M059J (cell line): ENCODE data around the gene ARMC12. TPM values are rescaled to one million over a fixed set of nuclear protein-coding genes. Genes with fewer than 3 reads are reported as not detected.

Experiments used
- DNase-seq: peaks from one replicate; pipeline ENCODE4 v3.0.0-alpha.2; 2012; ENCODE audit warnings: low read depth
- total RNA-seq: library from RNA; depleted of rRNA; stranded (reverse); fragments of >200 nt; shearing (Covaris generic); gene quantifications from 2 replicates; pipeline ENCODE4 v1.2.3, GENCODE V29; 2014

The ARMC12 gene
- total RNA-seq, 1 experiment from 2014 or later: 0.22 TPM

GRCh38 chr6:35775031-35775430 lies 38.2 kb downstream of the ARMC12 start:
- DNase-seq: no peak

GRCh38 chr6:35776364-35777215 lies 39.8 kb downstream of the ARMC12 start, which contains the start of gene CLPSL2:
CLPSL2 (plus strand) TSS chr6:35776598; CDS start chr6:35776619, 21 bp downstream.
- DNase-seq: peak; percentile 30

DNA sequence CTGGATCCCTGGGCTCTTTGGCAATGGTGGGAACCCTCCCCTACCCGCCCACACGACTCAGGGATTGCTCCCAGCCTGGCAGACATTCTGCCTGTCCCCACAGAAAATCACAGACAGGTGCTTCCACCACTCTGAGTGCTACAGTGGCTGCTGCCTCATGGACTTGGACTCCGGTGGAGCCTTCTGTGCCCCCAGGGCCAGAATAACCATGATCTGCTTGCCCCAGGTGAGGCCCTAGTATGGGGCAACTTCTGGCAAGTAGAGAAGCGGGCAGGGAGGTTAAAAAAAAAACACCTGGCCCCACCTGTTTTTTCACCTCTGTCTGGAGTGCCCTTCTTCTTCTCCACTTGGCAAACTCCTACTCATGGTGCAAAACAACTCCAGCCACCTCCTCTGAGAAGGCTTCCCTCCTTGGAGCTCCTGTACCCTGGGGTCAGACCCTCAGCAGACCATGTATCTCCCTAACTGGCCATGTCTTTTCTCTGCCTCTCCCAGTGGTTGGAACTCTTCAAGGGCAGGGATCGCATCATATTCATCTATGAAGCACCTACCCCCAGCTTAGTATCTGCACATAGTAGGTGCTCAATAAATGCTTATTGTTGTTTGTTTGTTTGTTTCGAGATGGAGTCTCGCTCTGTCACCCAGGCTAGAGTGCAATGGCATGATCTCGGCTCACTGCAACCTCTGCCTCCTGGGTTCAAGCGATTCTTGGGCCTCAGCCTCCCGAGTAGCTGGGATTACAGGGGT lies 40.7 kb downstream of the ARMC12 start:
- no peak for DNase-seq

- DNase-seq: no peak
These were observed 41.6 kb downstream of the ARMC12 start for GRCh38 chr6:35778437-35778836.

DNA sequence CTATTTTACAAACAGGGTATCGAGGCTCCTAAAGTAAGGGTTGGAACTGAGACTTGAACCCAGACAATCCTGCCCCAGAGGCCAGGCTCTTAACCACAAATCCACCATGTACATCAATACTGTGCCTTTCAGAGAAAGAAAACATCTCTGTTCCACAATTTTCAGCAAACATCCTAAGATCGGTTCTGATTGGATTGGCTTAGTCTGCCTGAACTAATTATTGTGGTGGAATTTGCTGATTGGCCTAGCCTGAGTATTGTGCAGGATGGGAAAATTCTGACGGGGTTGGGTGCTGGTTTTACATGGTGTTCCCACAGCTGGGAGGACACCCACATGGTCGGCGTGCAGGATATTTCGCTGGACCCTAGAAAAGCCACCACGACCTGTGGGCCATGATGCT lies 43.9 kb downstream of the ARMC12 start, which contains the start of gene CLPSL1:
Gene CLPSL1 (plus strand): TSS at position 301 of the 400 bp plus-strand sequence. CDS start 92 bp downstream, at position 393.
- DNase-seq: no peak

DNA sequence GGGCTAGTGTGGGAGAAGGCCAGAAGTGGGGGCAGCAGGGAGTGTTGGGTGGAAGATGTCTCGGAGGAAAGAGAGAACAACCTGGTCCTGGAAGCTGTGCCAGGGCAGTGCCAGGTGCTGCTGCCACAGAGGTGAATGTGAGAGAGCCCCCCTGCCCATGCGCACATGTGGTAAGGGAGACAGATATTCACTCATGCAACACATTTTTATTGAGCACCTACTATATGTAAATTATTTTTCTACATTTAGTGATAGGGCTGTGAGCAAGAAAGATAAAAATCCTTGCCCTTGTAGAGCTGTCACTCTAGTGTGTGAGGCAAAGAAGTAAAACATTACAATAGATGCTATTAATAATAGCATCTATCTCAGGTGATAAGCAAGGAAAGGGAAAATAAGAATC lies 44.5 kb downstream of the ARMC12 start:
- DNase-seq: no peak

GRCh38 chr6:35782424-35782823 lies 45.6 kb downstream of the ARMC12 start:
- DNase-seq: peak; percentile 48

DNA sequence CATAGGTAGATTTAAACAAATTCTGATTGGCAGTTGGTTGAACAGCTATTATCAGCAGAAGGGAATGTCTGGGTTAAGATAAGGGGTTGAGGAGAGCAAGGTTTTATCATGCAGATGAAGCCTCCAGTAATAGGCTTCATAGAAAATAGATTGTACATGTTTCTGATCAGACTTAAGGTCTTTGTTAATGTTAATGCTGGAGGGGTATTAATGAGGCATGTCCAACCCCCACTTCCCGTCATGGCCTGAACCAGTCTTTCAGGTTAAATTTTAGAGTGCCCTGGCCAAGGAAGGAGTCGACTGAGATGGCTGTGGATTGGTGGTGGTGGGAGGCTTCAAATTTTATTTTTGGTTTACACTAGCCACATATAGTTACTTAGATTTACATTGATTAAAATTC lies 47.4 kb downstream of the ARMC12 start:
- no peak for DNase-seq

GRCh38 chr6:35786272-35786671 lies 49.4 kb downstream of the ARMC12 start:
- DNase-seq: no peak

DNA sequence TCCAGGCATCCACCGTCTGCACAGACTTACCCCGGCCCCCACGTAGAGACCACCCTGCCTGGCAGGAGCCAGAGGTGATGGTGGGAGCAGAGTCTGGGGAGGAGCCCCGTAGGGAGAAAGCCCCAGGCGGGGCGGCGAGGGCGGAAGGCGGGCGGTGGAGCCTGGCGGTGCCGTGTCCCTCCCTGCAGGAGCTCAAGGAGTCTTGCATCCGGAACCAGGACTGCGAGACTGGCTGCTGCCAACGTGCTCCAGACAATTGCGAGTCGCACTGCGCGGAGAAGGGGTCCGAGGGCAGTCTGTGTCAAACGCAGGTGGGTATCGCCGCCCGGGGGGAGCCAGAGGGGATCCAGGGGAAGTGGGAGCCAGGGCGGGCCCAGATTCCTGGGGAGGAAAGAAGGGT lies 50.0 kb downstream of the ARMC12 start:
- DNase-seq: no peak

GRCh38 chr6:35787266-35788218 lies 50.7 kb downstream of the ARMC12 start:
- no peak for DNase-seq

- no peak for DNase-seq
These were observed 51.7 kb downstream of the ARMC12 start for GRCh38 chr6:35788423-35788982.

DNA sequence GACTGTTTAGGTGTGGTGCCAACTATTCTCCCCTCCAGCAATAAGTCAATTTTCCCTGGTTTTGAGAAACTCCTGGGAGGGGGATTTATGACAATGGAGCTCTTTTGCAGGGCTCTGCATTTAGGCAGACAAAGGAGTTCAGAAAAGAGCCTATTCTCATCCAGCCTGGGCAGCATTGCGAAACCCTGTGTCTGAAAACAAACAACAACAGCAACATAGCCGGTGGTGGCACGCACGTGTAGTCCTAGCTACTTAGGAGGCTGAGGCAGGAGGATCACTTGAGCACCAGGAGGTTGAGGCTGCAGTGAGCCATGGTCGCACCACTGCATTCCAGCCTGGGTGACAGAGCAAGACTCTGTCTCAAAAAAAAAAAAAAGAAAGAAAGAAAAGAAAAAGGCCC lies 53.9 kb downstream of the ARMC12 start:
- DNase-seq: no peak

GRCh38 chr6:35794536-35795452 lies 58.0 kb downstream of the ARMC12 start:
- no peak for DNase-seq

GRCh38 chr6:35795453-35796071 lies 58.7 kb downstream of the ARMC12 start:
- DNase-seq: no peak

DNA sequence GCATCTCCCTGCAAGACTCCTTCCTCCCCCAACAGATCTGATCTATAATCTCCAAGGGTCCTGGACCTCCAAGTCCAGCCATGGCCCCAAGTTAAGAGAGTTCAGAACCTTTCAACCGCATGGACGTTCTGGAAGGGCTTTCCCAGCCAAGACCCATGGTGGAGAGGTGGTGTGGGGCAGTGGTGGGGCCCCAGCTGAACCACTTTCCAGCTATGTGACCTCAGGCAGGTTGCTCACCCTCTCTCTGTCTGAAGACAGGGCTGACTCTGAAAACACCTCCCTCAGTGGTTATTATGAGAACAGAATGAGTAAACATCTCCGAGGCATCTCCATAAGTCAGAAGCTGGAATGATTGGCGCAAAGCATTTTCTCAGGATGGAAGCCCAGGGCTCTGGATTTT lies 59.4 kb downstream of the ARMC12 start:
- no peak for DNase-seq

DNA sequence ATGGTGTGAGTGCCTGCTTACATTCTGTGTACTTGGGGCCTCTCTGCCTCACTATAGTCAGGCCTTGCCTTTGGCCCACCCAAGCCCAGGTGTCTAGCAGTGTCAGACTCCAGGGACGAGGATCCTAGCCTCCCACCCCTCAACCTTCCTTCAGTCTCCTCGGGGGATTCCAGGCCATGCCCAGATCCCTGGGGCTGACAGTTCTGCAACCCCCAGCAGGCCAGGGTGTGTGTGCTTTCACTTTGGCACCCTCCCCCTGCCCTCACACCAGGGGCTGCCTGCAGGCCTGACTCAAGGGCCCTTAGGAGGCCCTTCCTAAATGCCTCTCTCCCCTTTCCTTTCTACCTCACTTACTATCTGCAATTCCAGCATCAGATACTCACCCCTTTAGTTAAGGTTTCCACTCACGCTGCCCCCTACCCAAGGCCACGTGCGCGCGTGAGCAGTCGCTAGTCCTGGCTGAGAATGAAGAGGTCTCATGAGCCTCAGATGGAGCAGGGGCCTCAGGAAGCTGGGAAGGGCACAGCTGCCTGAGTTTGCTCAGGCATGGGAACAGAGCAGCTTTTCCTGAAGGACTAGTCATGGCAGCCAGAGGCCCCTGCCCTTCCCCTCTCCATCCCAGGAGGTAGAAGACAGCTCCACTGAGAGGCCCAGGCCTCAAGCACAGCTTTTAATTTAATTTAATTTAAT lies 61.1 kb downstream of the ARMC12 start:
- DNase-seq: no peak
